H9 (cell line): ENCODE results near the gene PNPLA7. TPM values are rescaled to one million over a fixed set of nuclear protein-coding genes. Genes with fewer than 3 reads are reported as not detected.

ENCODE experiments used
- DNase-seq: peaks from one replicate; pipeline ENCODE4 v3.0.0-alpha.2; 2017
- H2AFZ ChIP-seq: one replicate; pipeline ENCODE4 v1.6.1; 2013; ENCODE audit warnings: mild to moderate bottlenecking, low read length, control low read depth, moderate library complexity
- H2AK5ac ChIP-seq: 2 replicates; pipeline ENCODE4 v1.6.1; 2013; ENCODE audit warnings: low read length, control low read depth, mixed read lengths; ENCODE audit not compliant: insufficient read length
- H2BK120ac ChIP-seq: one replicate; pipeline ENCODE4 v1.6.1; 2013; ENCODE audit warnings: low read depth, mild to moderate bottlenecking, low read length, control low read depth, inconsistent platforms; ENCODE audit not compliant: poor library complexity, severe bottlenecking
- H2BK12ac ChIP-seq: 2 replicates; pipeline ENCODE4 v1.6.1; 2013; ENCODE audit warnings: low read length, control low read depth, mixed read lengths, low read depth; ENCODE audit not compliant: insufficient read length
- H2BK15ac ChIP-seq: 2 replicates; pipeline ENCODE4 v1.6.1; 2013; ENCODE audit warnings: low read depth, low read length, control low read depth
- H2BK20ac ChIP-seq: one replicate; pipeline ENCODE4 v1.6.1; 2013; ENCODE audit warnings: low read depth, mild to moderate bottlenecking, low read length, control low read depth, inconsistent platforms; ENCODE audit not compliant: poor library complexity, severe bottlenecking
- H2BK5ac ChIP-seq: 2 replicates; pipeline ENCODE4 v1.6.1; 2013; ENCODE audit warnings: low read length, control low read depth, mixed read lengths; ENCODE audit not compliant: insufficient read length
- H3K14ac ChIP-seq: 2 replicates; pipeline ENCODE4 v1.6.1; 2013; ENCODE audit warnings: low read length, control low read depth; ENCODE audit not compliant: insufficient read depth
- H3K18ac ChIP-seq: 2 replicates; pipeline ENCODE4 v1.6.1; 2013; ENCODE audit warnings: low read depth, mild to moderate bottlenecking, mixed read lengths, low read length, control low read depth; ENCODE audit not compliant: insufficient read length
- H3K23ac ChIP-seq: 2 replicates; pipeline ENCODE4 v1.6.1; 2013; ENCODE audit warnings: low read length, control low read depth, mixed read lengths, low read depth; ENCODE audit not compliant: insufficient read length
- H3K23me2 ChIP-seq: 2 replicates; pipeline ENCODE4 v1.6.1; 2013; ENCODE audit warnings: low read depth, mild to moderate bottlenecking, mixed read lengths, low read length, control low read depth; ENCODE audit not compliant: insufficient read length, poor library complexity, severe bottlenecking
- H3K27ac ChIP-seq: 2 replicates; pipeline ENCODE4 v1.5.1; 2013; ENCODE audit warnings: low read length, control low read depth, mixed read lengths, low read depth; ENCODE audit not compliant: insufficient read length
- H3K27me3 ChIP-seq: 2 replicates; pipeline ENCODE4 v1.6.1; 2013; ENCODE audit warnings: low read length, control low read depth, inconsistent platforms; ENCODE audit not compliant: insufficient read depth
- H3K4ac ChIP-seq: 2 replicates; pipeline ENCODE4 v1.6.1; 2013; ENCODE audit warnings: low read depth, mild to moderate bottlenecking, control low read depth, inconsistent platforms, low read length, moderate library complexity
- H3K4me1 ChIP-seq: 2 replicates; pipeline ENCODE4 v1.6.1; 2013; ENCODE audit warnings: low read length, control low read depth, inconsistent platforms; ENCODE audit not compliant: insufficient read depth
- H3K4me2 ChIP-seq: 2 replicates; pipeline ENCODE4 v1.6.1; 2013; ENCODE audit warnings: low read length, control low read depth, mixed read lengths; ENCODE audit not compliant: insufficient read length, insufficient read depth
- H3K56ac ChIP-seq: 2 replicates; pipeline ENCODE4 v1.6.1; 2013; ENCODE audit warnings: low read depth, mild to moderate bottlenecking, mixed read lengths, low read length, control low read depth; ENCODE audit not compliant: insufficient read length
- H3K79me1 ChIP-seq: 2 replicates; pipeline ENCODE4 v1.6.1; 2013; ENCODE audit warnings: low read depth, mild to moderate bottlenecking, moderate library complexity, low read length, control low read depth, inconsistent platforms; ENCODE audit not compliant: insufficient read depth, poor library complexity, severe bottlenecking
- H3K79me2 ChIP-seq: 2 replicates; pipeline ENCODE4 v1.6.1; 2013; ENCODE audit warnings: low read length, control low read depth, inconsistent platforms; ENCODE audit not compliant: insufficient read depth
- H3K9ac ChIP-seq: 2 replicates; pipeline ENCODE4 v1.6.1; 2013; ENCODE audit warnings: low read length, control low read depth, mixed read lengths; ENCODE audit not compliant: insufficient read length; ENCODE audit errors: extremely low read depth
- H3K9me3 ChIP-seq: one replicate; pipeline ENCODE4 v1.6.1; 2013; ENCODE audit warnings: low read depth, low read length, inconsistent platforms; ENCODE audit not compliant: control insufficient read depth
- H3T11ph ChIP-seq: one replicate; pipeline ENCODE4 v1.6.1; 2013; ENCODE audit warnings: mild to moderate bottlenecking, low read length, control low read depth, inconsistent platforms
- H4K20me1 ChIP-seq: one replicate; pipeline ENCODE4 v1.6.1; 2013; ENCODE audit not compliant: control insufficient read depth, insufficient read length, insufficient read depth
- H4K5ac ChIP-seq: 2 replicates; pipeline ENCODE4 v1.6.1; 2013; ENCODE audit warnings: low read depth, mild to moderate bottlenecking, mixed read lengths, low read length, control low read depth; ENCODE audit not compliant: insufficient read length
- H4K8ac ChIP-seq: replicated peaks from 2 replicates; pipeline ENCODE4 v1.6.1; 2013; ENCODE audit warnings: low read length, control low read depth, mixed read lengths, low read depth; ENCODE audit not compliant: insufficient read length
- H4K91ac ChIP-seq: 2 replicates; pipeline ENCODE4 v1.6.1; 2013; ENCODE audit warnings: low read depth, mild to moderate bottlenecking, moderate library complexity, mixed read lengths, low read length, control low read depth; ENCODE audit not compliant: insufficient read length
- H3K27ac Mint-ChIP-seq, 3 experiments: 2 replicates in 2 of 3; 3 replicates in 1 of 3; pipeline ENCODE4 v1.8.0; 2020 to 2021; ENCODE audit warnings: mixed read lengths in 3 of 3, mild to moderate bottlenecking in 1 of 3, moderate library complexity in 1 of 3
- H3K27me3 Mint-ChIP-seq: 2 replicates; pipeline ENCODE4 v1.8.0; 2021; ENCODE audit warnings: low read depth, mild to moderate bottlenecking, moderate library complexity, mixed read lengths
- H3K36me3 Mint-ChIP-seq, 3 experiments: 2 replicates in 2 of 3; 3 replicates in 1 of 3; pipeline ENCODE4 v1.8.0; 2020 to 2021; ENCODE audit warnings: low read depth in 3 of 3, mixed read lengths in 3 of 3; ENCODE audit not compliant: insufficient read depth in 1 of 3
- H3K4me1 Mint-ChIP-seq, 2 experiments: 2 replicates each; pipeline ENCODE4 v1.8.0; 2020; ENCODE audit warnings: mixed read lengths in 2 of 2
- H3K4me3 Mint-ChIP-seq, 2 experiments: 2 replicates in 1 of 2; 3 replicates in 1 of 2; pipeline ENCODE4 v1.8.0; 2020 to 2021; ENCODE audit warnings: mild to moderate bottlenecking in 2 of 2, mixed read lengths in 2 of 2, moderate library complexity in 1 of 2
- H3K9me3 Mint-ChIP-seq, 2 experiments: 2 replicates in 1 of 2; 3 replicates in 1 of 2; pipeline ENCODE4 v1.8.0; 2020; ENCODE audit warnings: mild to moderate bottlenecking in 2 of 2, mixed read lengths in 2 of 2, moderate library complexity in 1 of 2
- CTCF ChIP-seq: fragments of 200-600 bp; sonication (generic); conservative IDR thresholded peaks from 3 replicates; pipeline ENCODE4 v1.8.0; 2021; ENCODE audit warnings: antibody characterized with exemption, mild to moderate bottlenecking
- WGBS: extraction: QIAGEN DNeasy Blood & Tissue Kit; methylation state at CpG from one replicate; pipeline ENCODE4 v1.1.7; 2013; ENCODE audit warnings: missing lambda C conversion rate, low lambda C conversion rate, mixed read lengths; ENCODE audit not compliant: insufficient read length; ENCODE audit errors: extremely low coverage; 5-methylcytosine and 5-hydroxymethylcytosine counted together
- total RNA-seq: library from RNA; stranded (reverse); gene quantifications from 2 replicates; pipeline ENCODE4 v1.2.1, GENCODE V29; 2021

Gene PNPLA7
- total RNA-seq, 1 experiment from 2014 or later = 1.8 TPM

DNA sequence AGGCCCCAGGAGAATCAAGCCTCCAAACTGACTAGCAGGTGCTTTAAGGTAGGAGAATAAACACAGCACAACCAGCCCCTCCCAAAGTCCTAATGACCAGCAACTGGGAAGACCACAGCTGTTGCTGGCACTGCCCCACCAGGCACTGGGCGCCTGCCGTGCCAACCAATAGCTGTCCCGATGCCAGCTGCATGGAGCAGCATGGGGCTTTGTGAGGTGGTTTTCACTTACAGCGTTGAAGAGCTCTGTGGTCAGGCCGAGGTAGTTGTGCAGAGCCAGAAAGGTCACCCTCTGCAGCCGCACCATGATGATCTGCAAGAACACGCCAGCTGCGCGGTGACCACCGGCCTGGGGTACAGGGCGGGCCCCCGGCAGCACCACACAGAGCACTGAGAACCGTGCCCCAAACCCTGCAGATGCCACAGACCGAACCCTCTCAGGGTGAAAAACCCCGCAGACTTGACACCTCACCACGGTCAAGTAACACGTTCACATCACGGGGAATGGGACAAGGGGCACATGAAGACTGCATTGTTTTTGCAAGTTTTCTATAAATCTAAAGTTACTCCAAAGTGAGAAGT is 28.7 kb downstream of the PNPLA7 start:
- Histone ChIP-seq H4K8ac (no peak overlapping the region), H2AK5ac (no peak overlapping the region), H2BK20ac (no peak overlapping the region), H3K27me3 (no peaks in the 10 kb centered on the region), H3K79me1 (no peaks in the 10 kb centered on the region), H3K9me3 (no peaks in the 10 kb centered on the region), H2AFZ (no peak overlapping the region), H2BK5ac (no peak overlapping the region), H3K27ac (no peak overlapping the region), H3K79me2 (no peaks in the 10 kb centered on the region), H3K18ac (no peak overlapping the region), H3K23me2 (no peaks in the 10 kb centered on the region), H3K23ac (no peak overlapping the region), H4K5ac (no peak overlapping the region), H4K91ac (no peak overlapping the region), H3K4me1 (no peaks in the 10 kb centered on the region), H3T11ph (no peak overlapping the region), H3K4ac (no peak overlapping the region), H3K56ac (no peak overlapping the region), H3K14ac (no peak overlapping the region), H2BK15ac (no peak overlapping the region), H4K20me1 (no peaks in the 10 kb centered on the region), H3K9ac (no peak overlapping the region), H2BK120ac (no peak overlapping the region), H2BK12ac (no peak overlapping the region), H3K4me2 (no peak overlapping the region)
- H3K4me1 Mint-ChIP-seq = no peaks in the 10 kb centered on the region; a peak in 1 of 4 replicates
- no CpG with 5 or more reads among the region's 18 CpGs for WGBS
- peaks cover 0 to 9% of the 10 kb centered on the region in 2 experiments; a peak in 3 of 5 replicates for H3K9me3 Mint-ChIP-seq
- TF ChIP-seq CTCF = no peak
- H3K4me3 Mint-ChIP-seq = no peak overlapping the region
- no peaks in the 10 kb centered on the region for H3K36me3 Mint-ChIP-seq
- H3K27ac Mint-ChIP-seq = no peak overlapping the region
- DNase-seq = no peak
- H3K27me3 Mint-ChIP-seq = no peaks in the 10 kb centered on the region; the same call in 1 of the 2 replicates
